Keratinocyte (primary cell): ENCODE measurements around the gene TBC1D12. TPM values are rescaled to one million over a fixed set of nuclear protein-coding genes. Genes with fewer than 3 reads are reported as not detected.

Experiments used
- DNase-seq: peaks from one replicate; pipeline ENCODE4 v3.0.0-alpha.2; 2011; ENCODE audit warnings: low read depth, missing footprints, low spot score
- FAIRE-seq: peaks from 2 replicates; lab custom pipeline; 2011; peaks lifted over from hg19 to GRCh38; lab: Jason Lieb, UNC
- H2AFZ ChIP-seq: 2 replicates; pipeline ENCODE4 v1.6.0; 2012; ENCODE audit warnings: low read length, control low read depth, inconsistent platforms; ENCODE audit not compliant: control insufficient read depth
- H3K27ac ChIP-seq: 2 replicates; pipeline ENCODE4 v1.5.1; 2011; ENCODE audit warnings: low read length; ENCODE audit not compliant: control insufficient read depth, insufficient read depth
- H3K27me3 ChIP-seq: 3 replicates; pipeline ENCODE4 v1.6.0; 2011; ENCODE audit warnings: low read length; ENCODE audit not compliant: control insufficient read depth, insufficient read depth; ENCODE audit errors: extremely low read depth
- H3K36me3 ChIP-seq, 2 experiments: 2 replicates in 1 of 2; 3 replicates in 1 of 2; pipeline ENCODE4 v1.5.1; 2011; ENCODE audit warnings: low read length in 2 of 2, mild to moderate bottlenecking in 1 of 2; ENCODE audit not compliant: control insufficient read depth in 2 of 2, insufficient read depth in 2 of 2; ENCODE audit errors: extremely low read depth in 1 of 2
- H3K4me1 ChIP-seq: 3 replicates; pipeline ENCODE4 v1.5.1; 2011; ENCODE audit warnings: low read length; ENCODE audit not compliant: control insufficient read depth, insufficient read depth; ENCODE audit errors: extremely low read depth
- H3K4me2 ChIP-seq: 3 replicates; pipeline ENCODE4 v1.6.0; 2011; ENCODE audit warnings: low read depth, low read length; ENCODE audit not compliant: control insufficient read depth, insufficient read depth; ENCODE audit errors: extremely low read depth
- H3K4me3 ChIP-seq, 3 experiments: fragments of 200-600 bp in 1 of 3; sonication (generic) in 1 of 3; 2 replicates in 2 of 3; 3 replicates in 1 of 3; pipeline ENCODE4 v1.5.1; 2011 to 2016; ENCODE audit warnings: low read length in 3 of 3, mild to moderate bottlenecking in 3 of 3, control low read depth in 2 of 3, inconsistent platforms in 1 of 3, low read depth in 1 of 3, mixed read lengths in 1 of 3, mixed run types in 1 of 3, moderate library complexity in 1 of 3; ENCODE audit not compliant: control insufficient read depth in 2 of 3, insufficient read depth in 2 of 3; ENCODE audit errors: extremely low read depth in 1 of 3
- H3K79me2 ChIP-seq: 2 replicates; pipeline ENCODE4 v1.6.0; 2012; ENCODE audit warnings: low read length; ENCODE audit not compliant: control insufficient read depth, insufficient read depth
- H3K9ac ChIP-seq: 3 replicates; pipeline ENCODE4 v1.6.0; 2011; ENCODE audit warnings: low read length; ENCODE audit not compliant: control insufficient read depth, insufficient read depth; ENCODE audit errors: extremely low read depth
- H3K9me1 ChIP-seq: 3 replicates; pipeline ENCODE4 v1.6.0; 2011; ENCODE audit warnings: low read length; ENCODE audit not compliant: control insufficient read depth, insufficient read depth; ENCODE audit errors: extremely low read depth
- H3K9me3 ChIP-seq: 2 replicates; pipeline ENCODE4 v1.5.1; 2012; ENCODE audit warnings: low read depth, low read length; ENCODE audit not compliant: control insufficient read depth
- H4K20me1 ChIP-seq: 3 replicates; pipeline ENCODE4 v1.6.0; 2011; ENCODE audit warnings: low read length; ENCODE audit not compliant: control insufficient read depth, insufficient read depth; ENCODE audit errors: extremely low read depth
- EZH2 ChIP-seq: IDR thresholded peaks from one replicate; pipeline ENCODE4 v1.6.1; 2012; ENCODE audit warnings: inconsistent platforms, mild to moderate bottlenecking, low read length, moderate library complexity
- dilution Hi-C: fragments of 300-500 bp; cut with MboI; formaldehyde crosslinking; loops from one replicate; pipeline ENCODE4 v1.7.0; 2020; ENCODE audit warnings: low sequenced_read_pairs; ENCODE audit not compliant: extremely low pct_ligation_motif_present
- polyA minus RNA-seq, 3 experiments: library from RNA; depleted of rRNA, polyadenylated mRNA; stranded (reverse); fragments of >200 nt; gene quantifications; 1 replicate in 1 of 3; 2 replicates in 1 of 3; 3 replicates in 1 of 3; pipeline ENCODE4 v1.2.3, GENCODE V29; 2011
- polyA plus RNA-seq, 5 experiments: library from polyadenylated mRNA; depleted of rRNA in 3 of 5; stranded (reverse) in 3 of 5; stranded (forward) in 1 of 5; unstranded in 1 of 5; fragments of >200 nt; gene quantifications; 1 replicate in 1 of 5; 2 replicates in 3 of 5; 3 replicates in 1 of 5; pipeline versions ENCODE4 v1.2.1 to v1.2.3, GENCODE V29; 2011 to 2012; ENCODE audit warnings: missing spikeins in 2 of 5, low read depth in 1 of 5, low replicate concordance in 1 of 5
- TF ChIP-seq, protein P1 (sequence below), 3 experiments: IDR thresholded peaks in 1 of 3; conservative IDR thresholded peaks in 1 of 3; optimal IDR thresholded peaks in 1 of 3; 2 replicates in 2 of 3; 3 replicates in 1 of 3; pipeline versions ENCODE3 to v1.5.1; 2011; ENCODE audit warnings: low read length in 3 of 3, mild to moderate bottlenecking in 3 of 3, moderate library complexity in 2 of 3, control low read depth in 1 of 3, inconsistent platforms in 1 of 3; ENCODE audit not compliant: insufficient read depth in 2 of 3; ENCODE audit errors: extremely low read depth in 1 of 3

TBC1D12 gene
- polyA plus RNA-seq (2.3 to 7.0 TPM (median 4.6 TPM) in 3 replicates), polyA minus RNA-seq (1.3 to 5.4 TPM (median 4.8 TPM) in 3 replicates)
- 7.7 TPM for polyA plus RNA-seq (2011; ENCODE audit: low read depth)
- polyA plus RNA-seq (2011; cell fraction: cytosol; rRNA removed) = 2.8 and 4.9 TPM in 2 replicates
- polyA plus RNA-seq (2011; cell fraction: nucleus; rRNA removed) = 5.8 and 8.7 TPM in 2 replicates
- 3.9 and 7.0 TPM in 2 replicates for polyA plus RNA-seq (2012; ENCODE audit: low replicate concordance)
- 1.9 TPM for polyA minus RNA-seq (2011; cell fraction: cytosol; rRNA and poly(A)+ RNA removed)
- polyA minus RNA-seq (2011; cell fraction: nucleus; rRNA and poly(A)+ RNA removed) = 6.4 and 8.9 TPM in 2 replicates

DNA sequence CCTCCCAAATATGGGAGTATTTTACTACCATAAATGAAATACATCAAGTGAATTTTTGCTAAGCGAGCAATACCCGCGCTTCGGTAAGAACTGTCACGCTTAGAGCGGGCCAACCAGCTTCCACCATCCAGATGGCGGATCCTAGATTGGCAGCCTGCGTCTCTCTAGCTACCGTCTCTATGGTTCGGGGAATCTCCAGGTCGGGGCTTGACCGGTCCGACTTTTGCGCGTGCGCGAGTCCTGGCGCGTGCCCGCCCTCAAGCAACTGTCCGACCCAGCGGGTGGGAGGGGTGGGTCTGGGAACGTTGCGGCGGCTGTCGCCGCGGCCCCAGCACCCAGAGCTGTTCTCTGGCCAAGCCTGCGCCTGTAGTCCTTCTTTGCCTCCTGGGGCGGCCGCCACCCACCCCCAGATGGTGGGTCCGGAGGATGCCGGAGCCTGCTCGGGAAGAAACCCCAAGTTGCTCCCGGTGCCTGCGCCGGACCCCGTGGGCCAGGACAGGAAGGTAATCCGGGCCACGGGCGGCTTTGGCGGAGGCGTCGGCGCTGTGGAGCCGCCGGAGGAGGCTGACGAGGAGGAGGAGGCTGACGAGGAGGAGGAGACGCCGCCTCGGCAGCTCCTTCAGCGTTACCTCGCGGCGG is at the start of gene TBC1D12:
Gene TBC1D12, plus strand, starts transcription at position 338 of the 639 bp plus-strand sequence. Its CDS starts 73 bp downstream, at position 411.
- H3K4me3 ChIP-seq = peak within 1 kb of the TSS; percentile 82 to 92 (median 86)
- no peaks in the 10 kb centered on the region for H3K36me3 ChIP-seq
- H2AFZ ChIP-seq = peak within 1 kb of the TSS; percentile 93
- peak; percentile 61 for FAIRE-seq
- no peaks in the 10 kb centered on the region for H3K9me1 ChIP-seq
- no peaks in the 10 kb centered on the region for H3K27me3 ChIP-seq
- peak; percentile 60 for DNase-seq
- H3K9me3 ChIP-seq = no peaks in the 10 kb centered on the region
- H3K4me1 ChIP-seq = peaks cover 15% of the 10 kb centered on the region
- peaks cover 35% of the 10 kb centered on the region for H3K79me2 ChIP-seq
- peak within 1 kb of the TSS; percentile 79 for H3K9ac ChIP-seq
- dilution Hi-C loops = no loop called here
- no peaks in the 10 kb centered on the region for H4K20me1 ChIP-seq
- no peak for TF ChIP-seq EZH2
- TF ChIP-seq, protein P1, sequence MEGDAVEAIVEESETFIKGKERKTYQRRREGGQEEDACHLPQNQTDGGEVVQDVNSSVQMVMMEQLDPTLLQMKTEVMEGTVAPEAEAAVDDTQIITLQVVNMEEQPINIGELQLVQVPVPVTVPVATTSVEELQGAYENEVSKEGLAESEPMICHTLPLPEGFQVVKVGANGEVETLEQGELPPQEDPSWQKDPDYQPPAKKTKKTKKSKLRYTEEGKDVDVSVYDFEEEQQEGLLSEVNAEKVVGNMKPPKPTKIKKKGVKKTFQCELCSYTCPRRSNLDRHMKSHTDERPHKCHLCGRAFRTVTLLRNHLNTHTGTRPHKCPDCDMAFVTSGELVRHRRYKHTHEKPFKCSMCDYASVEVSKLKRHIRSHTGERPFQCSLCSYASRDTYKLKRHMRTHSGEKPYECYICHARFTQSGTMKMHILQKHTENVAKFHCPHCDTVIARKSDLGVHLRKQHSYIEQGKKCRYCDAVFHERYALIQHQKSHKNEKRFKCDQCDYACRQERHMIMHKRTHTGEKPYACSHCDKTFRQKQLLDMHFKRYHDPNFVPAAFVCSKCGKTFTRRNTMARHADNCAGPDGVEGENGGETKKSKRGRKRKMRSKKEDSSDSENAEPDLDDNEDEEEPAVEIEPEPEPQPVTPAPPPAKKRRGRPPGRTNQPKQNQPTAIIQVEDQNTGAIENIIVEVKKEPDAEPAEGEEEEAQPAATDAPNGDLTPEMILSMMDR (optimal IDR thresholded peaks at IDR 0.05 in 1 of 3, IDR thresholded peaks at IDR 0.05 in 1 of 3, conservative IDR thresholded peaks at IDR 0.05 in 1 of 3; ENCODE audit: extremely low read depth in 1 of 3, insufficient read depth in 2 of 3, low read length in 3 of 3) = peak in 1 of 3 experiments; percentile 13
- peak within 1 kb of the TSS; percentile 90 for H3K4me2 ChIP-seq
- H3K27ac ChIP-seq = peak within 1 kb of the TSS; percentile 71

DNA sequence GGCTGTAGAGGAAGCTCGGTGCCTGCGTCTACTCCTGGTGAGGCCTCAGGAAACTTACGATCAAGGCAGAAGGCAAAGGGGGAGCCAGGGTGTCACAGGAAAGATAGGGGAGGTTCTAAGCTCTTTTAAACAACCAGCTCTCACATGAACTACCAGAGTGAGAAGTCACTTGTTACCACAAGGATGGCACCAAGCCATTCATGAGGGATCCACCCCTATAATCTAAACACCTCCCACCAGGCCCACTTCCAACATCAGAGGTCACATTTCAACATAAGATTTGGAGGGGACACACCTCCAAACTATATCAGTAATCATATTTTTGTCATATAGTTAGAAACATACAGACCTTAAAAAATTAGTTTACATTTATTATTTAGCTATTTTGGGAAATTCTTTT is 49.0 kb upstream of the TBC1D12 start:
- no peaks in the 10 kb centered on the region for H3K9me3 ChIP-seq
- no peak overlapping the region for H3K9ac ChIP-seq
- H3K27ac ChIP-seq = no peak overlapping the region
- no peak for DNase-seq
- H3K4me1 ChIP-seq = peaks cover 1% of the 10 kb centered on the region
- no peak overlapping the region for H2AFZ ChIP-seq
- no peak for TF ChIP-seq EZH2
- TF ChIP-seq, protein P1 (optimal IDR thresholded peaks at IDR 0.05 in 1 of 3, IDR thresholded peaks at IDR 0.05 in 1 of 3, conservative IDR thresholded peaks at IDR 0.05 in 1 of 3; ENCODE audit: extremely low read depth in 1 of 3, insufficient read depth in 2 of 3, low read length in 3 of 3) = no peak
- no peaks in the 10 kb centered on the region for H3K27me3 ChIP-seq
- no peaks in the 10 kb centered on the region for H4K20me1 ChIP-seq
- H3K79me2 ChIP-seq = peaks cover 8% of the 10 kb centered on the region
- H3K9me1 ChIP-seq = no peaks in the 10 kb centered on the region
- FAIRE-seq = no peak
- H3K4me2 ChIP-seq = no peak overlapping the region
- peaks cover 16 to 29% of the 10 kb centered on the region in 2 experiments for H3K36me3 ChIP-seq
- H3K4me3 ChIP-seq = no peak overlapping the region
- dilution Hi-C loops = no loop called here
